VCaP (cell line): ENCODE results near the gene PIEZO1.

Experiments
- H3K27ac ChIP-seq: fragments of 450-650 bp; 2 replicates; pipeline ENCODE4 v1.5.1; 2017
- CTCF ChIP-seq: fragments of 450-650 bp; conservative IDR thresholded peaks from 2 replicates; pipeline ENCODE4 v1.5.1; 2017; ENCODE audit warnings: mild to moderate bottlenecking, moderate library complexity

The PIEZO1 gene

DNA sequence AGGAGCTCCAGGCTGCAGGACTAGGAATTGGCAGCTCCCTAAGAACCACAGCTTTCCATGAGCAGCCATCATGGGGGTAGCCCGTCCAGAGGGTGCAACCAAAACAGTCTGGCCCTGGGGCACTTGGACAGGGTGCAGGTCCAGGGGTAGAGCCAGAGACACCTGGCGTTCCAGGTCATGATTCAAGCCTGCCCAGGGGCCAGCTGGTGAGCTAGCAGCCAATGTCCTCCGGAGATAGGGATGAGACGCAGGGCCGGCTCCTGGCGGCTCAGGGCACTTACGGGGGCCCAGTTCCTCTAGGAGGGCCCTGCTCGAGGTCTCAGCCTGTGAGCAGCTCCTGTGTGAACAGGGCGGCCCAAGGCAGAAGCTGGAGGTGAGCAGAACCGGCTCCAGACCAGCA is 22.1 kb downstream of the PIEZO1 start:
- peak overlapping the region; percentile 82 for H3K27ac ChIP-seq
- TF ChIP-seq CTCF: no peak

DNA sequence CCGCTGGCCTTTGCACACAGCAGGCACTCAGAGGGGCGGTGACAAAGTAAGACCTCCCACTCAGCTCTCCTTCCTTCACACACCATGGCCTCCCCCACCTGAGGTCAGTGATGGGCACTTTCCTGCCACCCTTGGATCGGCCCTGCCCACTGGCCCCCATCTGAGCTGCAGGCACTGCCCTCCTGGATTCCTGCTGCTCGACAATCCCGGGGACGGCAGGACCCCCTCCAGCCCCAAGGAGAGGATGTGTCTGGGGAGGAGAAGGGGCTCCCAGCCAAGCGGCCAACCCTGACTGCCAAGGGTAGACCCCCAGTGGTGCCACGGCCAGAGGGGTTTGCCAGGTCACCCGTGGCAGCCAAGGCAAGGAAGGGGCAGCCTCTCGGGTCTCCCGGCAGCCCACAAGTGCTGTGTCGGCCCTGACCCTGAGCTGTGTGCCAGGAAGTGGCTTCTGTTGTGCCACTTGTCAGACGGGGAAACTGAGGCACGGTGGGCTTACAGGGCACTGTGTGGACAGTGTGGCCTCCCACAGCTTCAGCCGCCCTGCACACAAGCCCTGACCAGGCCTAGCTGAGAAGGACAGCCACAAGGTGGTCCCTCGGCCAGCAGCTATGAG is 22.7 kb downstream of the PIEZO1 start:
- H3K27ac ChIP-seq: peak overlapping the region; percentile 82
- TF ChIP-seq CTCF: no peak

DNA sequence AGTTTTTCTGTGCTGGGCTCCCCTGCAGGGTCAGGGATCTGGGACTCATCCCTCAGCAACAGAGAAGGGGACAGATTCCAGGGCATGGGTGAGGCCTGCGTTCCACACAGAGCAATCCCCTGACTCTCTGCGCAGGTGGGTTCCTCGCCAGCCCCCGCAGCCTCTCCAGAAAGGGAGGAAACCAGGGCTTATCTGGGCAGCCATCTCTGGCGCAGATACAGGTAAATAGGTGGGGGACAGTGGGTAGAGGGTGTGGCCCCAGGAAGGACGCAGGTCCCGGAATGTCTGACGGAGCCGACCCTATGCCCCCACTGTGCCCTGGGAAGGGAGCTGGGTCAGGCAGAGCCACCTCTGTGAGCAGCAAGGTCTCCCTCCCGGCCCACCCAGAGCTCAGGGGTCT is 23.2 kb downstream of the PIEZO1 start:
- no peak for TF ChIP-seq CTCF
- peak overlapping the region; percentile 82 for H3K27ac ChIP-seq

DNA sequence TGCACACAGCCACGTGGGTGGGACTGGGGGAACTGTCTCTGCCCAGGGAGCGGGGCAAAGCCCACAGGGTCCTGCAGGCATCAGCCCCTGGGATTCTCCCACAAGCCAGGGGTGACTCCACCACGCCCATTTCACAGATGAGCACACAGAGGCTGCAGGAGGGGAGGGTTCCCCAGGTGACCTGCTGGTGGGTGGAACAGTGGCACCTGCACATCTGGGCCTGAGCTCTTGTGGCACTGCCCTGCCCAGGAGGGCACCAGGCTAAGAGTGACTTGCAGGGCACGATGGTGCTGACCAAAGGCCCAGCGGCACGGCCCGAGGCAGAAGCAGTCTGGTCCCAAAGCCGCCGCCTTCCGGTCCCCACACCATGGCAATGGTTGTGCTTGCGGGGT is 23.9 kb downstream of the PIEZO1 start:
- no peak for TF ChIP-seq CTCF
- H3K27ac ChIP-seq: peak overlapping the region; percentile 82

DNA sequence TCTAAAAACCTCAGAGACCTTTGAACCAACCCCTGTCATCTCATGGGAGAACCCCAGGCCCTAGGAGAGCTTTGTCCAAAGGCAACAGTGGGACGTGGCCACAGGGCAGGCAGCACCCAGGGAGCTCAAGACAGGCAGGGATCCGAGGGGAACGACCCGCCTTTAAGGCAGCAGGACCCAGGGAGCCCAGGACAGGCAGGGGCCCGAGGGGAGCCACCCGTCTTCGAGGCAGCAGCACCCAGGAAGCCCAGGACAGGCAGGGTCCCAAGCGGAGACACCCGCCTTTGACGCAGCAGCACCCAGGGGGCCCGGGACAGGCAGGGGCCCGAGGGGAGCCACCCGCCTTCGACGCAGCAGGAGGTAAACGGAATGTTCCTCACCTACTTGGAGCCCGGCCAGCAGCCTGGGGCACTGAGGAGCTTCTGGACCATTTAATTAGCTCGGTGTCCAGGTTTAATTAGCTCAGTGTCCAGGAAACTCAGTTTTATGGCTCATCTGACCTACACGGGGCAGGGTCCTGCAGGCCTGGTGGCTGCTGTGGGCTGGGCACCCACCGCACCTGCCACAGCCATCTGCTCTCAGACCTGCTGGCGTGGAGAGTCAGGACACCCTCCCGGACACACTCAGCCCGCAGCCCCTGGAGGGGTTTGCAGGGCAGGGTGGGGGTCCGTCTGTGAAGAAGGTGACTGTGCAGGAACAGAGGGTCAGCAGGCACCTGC is 24.4 kb downstream of the PIEZO1 start:
- peak overlapping the region; percentile 82 for H3K27ac ChIP-seq
- TF ChIP-seq CTCF: no peak

GRCh38 chr16:88759976-88760350 is 25.1 kb downstream of the PIEZO1 start:
- H3K27ac ChIP-seq: peak overlapping the region; percentile 82
- no peak for TF ChIP-seq CTCF

GRCh38 chr16:88759245-88759975 is 25.6 kb downstream of the PIEZO1 start:
- no peak for TF ChIP-seq CTCF
- H3K27ac ChIP-seq: peak overlapping the region; percentile 82
